Left ventricle myocardium superior (tissue), 1 donor: Measurements from ENCODE around the gene SEL1L3. TPM values are rescaled to one million over a fixed set of nuclear protein-coding genes. Genes with fewer than 3 reads are reported as not detected.

ENCODE experiments used
- ATAC-seq: fragments of 200-7000 bp; cut with Tn5 transposase; one replicate; pipeline ENCODE4 v1.9.1; 2020; ENCODE audit warnings: mild to moderate bottlenecking, moderate library complexity
- DNase-seq: peaks from one replicate; pipeline ENCODE4 v3.0.0-alpha.2; 2020
- intact Hi-C: fragments of 100-400 bp; cut with micrococcal nuclease; formaldehyde crosslinking; loops from one replicate; pipeline ENCODE4 v1.11.0; 2022
- total RNA-seq: library from RNA; stranded (reverse); fragmentation: NEBNext Ultra II Directional; extraction: Animal tissue kit (Norgen Biotek cat#: 25700); gene quantifications from one replicate; pipeline ENCODE4 v1.2.1, GENCODE V29; 2021
- donor health status: DM: no; HTN: yes; CAD: no; lungs with severe emphysema.

SEL1L3 gene
- total RNA-seq, 1 donor from 2014 or later: 2.8 TPM

GRCh38 chr4:25770847-25771246 is 91.9 kb downstream of the SEL1L3 start:
- no peak for DNase-seq
- ATAC-seq: no peak
- intact Hi-C loops: no loop called here

- DNase-seq: peak; percentile 55
- ATAC-seq: peak; percentile 92
- intact Hi-C loops: loop anchor here (5.0 kb wide), 1 partner anchor 327 kb away; no protein-coding TSS in a partner anchor
Observed at GRCh38 chr4:25769251-25769650, 93.5 kb downstream of the SEL1L3 start.

GRCh38 chr4:25767877-25768725 is 94.7 kb downstream of the SEL1L3 start:
- intact Hi-C loops: loop anchor here (5.0 kb wide), 1 partner anchor 326 kb away; no protein-coding TSS in a partner anchor
- peak; percentile 87 for ATAC-seq
- DNase-seq: no peak

- no peak for DNase-seq
- intact Hi-C loops: no loop called here
- no peak for ATAC-seq
Observed at GRCh38 chr4:25760518-25761157, 102.2 kb downstream of the SEL1L3 start.

- DNase-seq (no peak), ATAC-seq (no peak)
- intact Hi-C loops: no loop called here
Observed at GRCh38 chr4:25760048-25760447, 102.7 kb downstream of the SEL1L3 start.

- intact Hi-C loops: no loop called here
- ATAC-seq (no peak), DNase-seq (no peak)
Observed at GRCh38 chr4:25759101-25759500, 103.7 kb downstream of the SEL1L3 start.

- intact Hi-C loops: no loop called here
- DNase-seq (no peak), ATAC-seq (no peak)
Observed at GRCh38 chr4:25757452-25757851, 105.3 kb downstream of the SEL1L3 start.

- DNase-seq (no peak), ATAC-seq (no peak)
- intact Hi-C loops: no loop called here
Observed at GRCh38 chr4:25756503-25756902, 106.3 kb downstream of the SEL1L3 start.

GRCh38 chr4:25755911-25756310 is 106.9 kb downstream of the SEL1L3 start:
- intact Hi-C loops: no loop called here
- no peak for ATAC-seq

GRCh38 chr4:25753239-25753638 is 109.5 kb downstream of the SEL1L3 start:
- ATAC-seq (no peak), DNase-seq (no peak)
- intact Hi-C loops: no loop called here

More at GRCh38 chr4:25755911-25756310, 106.9 kb downstream of the SEL1L3 start:
- DNase-seq: no peak

GRCh38 chr4:25750874-25751273 is 111.9 kb downstream of the SEL1L3 start:
- intact Hi-C loops: no loop called here
- ATAC-seq: no peak
- DNase-seq: no peak

GRCh38 chr4:25749150-25749794 is 113.5 kb downstream of the SEL1L3 start:
- DNase-seq (no peak), ATAC-seq (no peak)
- intact Hi-C loops: no loop called here

GRCh38 chr4:25743971-25744370 is 118.8 kb downstream of the SEL1L3 start:
- DNase-seq (no peak), ATAC-seq (no peak)
- intact Hi-C loops: no loop called here

GRCh38 chr4:25729564-25729963 is 133.2 kb downstream of the SEL1L3 start:
- ATAC-seq (no peak), DNase-seq (no peak)
- intact Hi-C loops: no loop called here

GRCh38 chr4:25728886-25729285 is 133.9 kb downstream of the SEL1L3 start:
- intact Hi-C loops: no loop called here
- DNase-seq (no peak), ATAC-seq (no peak)

GRCh38 chr4:25727711-25728493 is 134.9 kb downstream of the SEL1L3 start:
- ATAC-seq: no peak
- no peak for DNase-seq
- intact Hi-C loops: no loop called here

GRCh38 chr4:25725870-25726269 is 136.9 kb downstream of the SEL1L3 start:
- intact Hi-C loops: no loop called here
- DNase-seq (no peak), ATAC-seq (no peak)

GRCh38 chr4:25723409-25723808 is 139.4 kb downstream of the SEL1L3 start:
- ATAC-seq: no peak
- DNase-seq: no peak
- intact Hi-C loops: no loop called here

GRCh38 chr4:25722964-25723363 is 139.8 kb downstream of the SEL1L3 start:
- intact Hi-C loops: no loop called here
- no peak for DNase-seq
- peak; percentile 57 for ATAC-seq
